Right lobe of liver (tissue), 6 donors: ENCODE data around the gene RALBP1. TPM values are rescaled to one million over a fixed set of nuclear protein-coding genes. Genes with fewer than 3 reads are reported as not detected.

Experiments
- ATAC-seq, 4 donors: fragments of 200-7000 bp; cut with Tn5 transposase; one replicate each; pipeline ENCODE4 v1.9.1; 2020; ENCODE audit warnings: mild to moderate bottlenecking in 4 of 4, moderate library complexity in 4 of 4
- DNase-seq, 3 donors: peaks; one replicate each; pipeline ENCODE4 v3.0.0-alpha.2; 2020
- H3K27ac ChIP-seq, 3 donors: fragments of 200-600 bp; one replicate each; pipeline ENCODE4 v1.8.0; 2022
- H3K27me3 ChIP-seq, 2 donors: fragments of 200-600 bp; one replicate each; pipeline ENCODE4 v1.8.0; 2022
- H3K36me3 ChIP-seq, 4 donors: fragments of 200-600 bp; sonication (generic) in 1 of 4; one replicate each; pipeline versions ENCODE4 v1.5.1 to v1.8.0; 2017 to 2022; ENCODE audit warnings: control low read depth in 1 of 4
- H3K4me1 ChIP-seq, 4 donors: fragments of 200-600 bp; sonication (generic) in 1 of 4; one replicate each; pipeline versions ENCODE4 v1.5.1 to v1.8.0; 2017 to 2022; ENCODE audit warnings: control low read depth in 1 of 4
- H3K4me3 ChIP-seq, 3 donors: fragments of 200-600 bp; one replicate each; pipeline ENCODE4 v1.8.0; 2022
- H3K9me3 ChIP-seq, 4 donors: fragments of 200-600 bp; sonication (generic) in 1 of 4; one replicate each; pipeline versions ENCODE4 v1.5.1 to v1.8.0; 2017 to 2022; ENCODE audit warnings: control low read depth in 1 of 4
- CTCF ChIP-seq, 4 donors: fragments of 200-600 bp in 3 of 4; fragments of 450-650 bp in 1 of 4; IDR thresholded peaks; one replicate each; pipeline versions ENCODE4 v1.5.1 to v1.8.0; 2016 to 2022; ENCODE audit warnings: antibody characterized with exemption in 4 of 4, mild to moderate bottlenecking in 2 of 4
- POLR2A ChIP-seq: fragments of 450-650 bp; IDR thresholded peaks from one replicate; pipeline ENCODE4 v1.6.1; 2017; ENCODE audit warnings: antibody characterized with exemption, mild to moderate bottlenecking
- WGBS: methylation state at CpG from one replicate; pipeline ENCODE4 v1.1.6; 2018; ENCODE audit warnings: low coverage, low lambda C conversion rate; ENCODE audit not compliant: insufficient coverage; ENCODE audit errors: missing lambda C conversion rate; 5-methylcytosine and 5-hydroxymethylcytosine counted together
- intact Hi-C, 2 donors: fragments of 100-400 bp; cut with DNase I; formaldehyde crosslinking; loops; one replicate each; pipeline versions ENCODE4 v1.11.2 to v1.14.1; 2022
- total RNA-seq, 6 experiments: library from RNA; depleted of rRNA in 2 of 6; stranded (reverse); fragments of >200 nt in 2 of 6; fragmentation: NEBNext Ultra II Directional in 3 of 6; extraction: Animal tissue kit (Norgen Biotek cat#: 25700) in 3 of 6; gene quantifications; one replicate each; pipeline versions ENCODE4 v1.1.0 to v1.2.4, GENCODE V29; 2016 to 2023
- donor health status: DM: no; HTN: yes; CAD: no.
- donor health status: DM: no; HTN: no; CAD: no.
- donor health status: DM: no; HTN: no; CAD: no.
- donor health status: DM: no; HTN: yes; CAD: no.
- donor health status: DM: no; HTN: yes; CAD: no.

Gene RALBP1
- total RNA-seq, 6 experiments from 2014 or later, result 16.3 to 35.9 (median 21.5) TPM

GRCh38 chr18:9537677-9538076 lies 62.4 kb downstream of the RALBP1 start:
- no peaks in the 10 kb centered on the region for H3K4me1 ChIP-seq
- H3K4me3 ChIP-seq, result no peak overlapping the region
- no peak for ATAC-seq
- no peak for TF ChIP-seq CTCF (IDR thresholded peaks at IDR 0.05)
- TF ChIP-seq POLR2A, result no peak
- WGBS, result 82% methylated on average over 1 of the region's 6 CpGs
- intact Hi-C loops, result no loop called here
- no peaks in the 10 kb centered on the region for H3K27me3 ChIP-seq
- H3K36me3 ChIP-seq, result peaks cover 0 to 37% (median 3%) of the 10 kb centered on the region in 4 donors
- DNase-seq, result no peak
- no peaks in the 10 kb centered on the region for H3K9me3 ChIP-seq
- H3K27ac ChIP-seq, result no peak overlapping the region

GRCh38 chr18:9539283-9539682 lies 64.0 kb downstream of the RALBP1 start:
- Histone ChIP-seq H3K4me1 (no peaks in the 10 kb centered on the region), H3K36me3 (peaks cover 0 to 21% (median 3%) of the 10 kb centered on the region in 4 donors), H3K27ac (no peak overlapping the region), H3K9me3 (no peaks in the 10 kb centered on the region), H3K27me3 (no peaks in the 10 kb centered on the region), H3K4me3 (no peak overlapping the region)
- 95% methylated on average over 6 of the region's 6 CpGs for WGBS
- TF ChIP-seq POLR2A, result no peak
- no peak for TF ChIP-seq CTCF (IDR thresholded peaks at IDR 0.05)
- no peak for DNase-seq
- ATAC-seq, result no peak
- intact Hi-C loops, result no loop called here

GRCh38 chr18:9539938-9540337 lies 64.6 kb downstream of the RALBP1 start:
- intact Hi-C loops, result no loop called here
- no peak for DNase-seq

GRCh38 chr18:9542924-9543323 lies 67.6 kb downstream of the RALBP1 start:
- H3K4me3 ChIP-seq, result no peak overlapping the region
- H3K36me3 ChIP-seq, result peaks cover 0 to 17% (median 7%) of the 10 kb centered on the region in 4 donors
- 70% methylated on average over 4 of the region's 4 CpGs for WGBS
- no peak for DNase-seq
- intact Hi-C loops, result no loop called here
- H3K27ac ChIP-seq, result no peak overlapping the region
- no peaks in the 10 kb centered on the region for H3K9me3 ChIP-seq
- no peak for ATAC-seq
- H3K27me3 ChIP-seq, result no peaks in the 10 kb centered on the region
- TF ChIP-seq CTCF (IDR thresholded peaks at IDR 0.05) (no peak), POLR2A (no peak)
- no peaks in the 10 kb centered on the region for H3K4me1 ChIP-seq

More at GRCh38 chr18:9539938-9540337, 64.6 kb downstream of the RALBP1 start:
- 82% methylated on average over 5 of the region's 8 CpGs for WGBS
- no peak overlapping the region for H3K27ac ChIP-seq
- no peaks in the 10 kb centered on the region for H3K27me3 ChIP-seq
- H3K4me1 ChIP-seq, result no peaks in the 10 kb centered on the region
- H3K9me3 ChIP-seq, result no peaks in the 10 kb centered on the region
- H3K4me3 ChIP-seq, result no peak overlapping the region
- no peak for ATAC-seq
- H3K36me3 ChIP-seq, result peaks cover 0 to 15% (median 2%) of the 10 kb centered on the region in 4 donors
- no peak for TF ChIP-seq POLR2A
- no peak for TF ChIP-seq CTCF (IDR thresholded peaks at IDR 0.05)

GRCh38 chr18:9545029-9545428 lies 69.7 kb downstream of the RALBP1 start:
- TF ChIP-seq POLR2A (no peak), CTCF (IDR thresholded peaks at IDR 0.05) (no peak)
- ATAC-seq (no peak), DNase-seq (no peak)
- WGBS, result 95% methylated on average over 5 of the region's 5 CpGs
- H3K9me3 ChIP-seq, result no peaks in the 10 kb centered on the region
- H3K36me3 ChIP-seq, result peaks cover 0 to 34% (median 19%) of the 10 kb centered on the region in 4 donors
- H3K27ac ChIP-seq, result no peak overlapping the region
- intact Hi-C loops, result no loop called here
- H3K4me3 ChIP-seq, result no peak overlapping the region
- no peaks in the 10 kb centered on the region for H3K27me3 ChIP-seq
- H3K4me1 ChIP-seq, result no peaks in the 10 kb centered on the region
